Liver (tissue), 9 donors: Measurements from ENCODE around the gene ABCA12. TPM values are rescaled to one million over a fixed set of nuclear protein-coding genes. Genes with fewer than 3 reads are reported as not detected.

Source experiments
- DNase-seq: peaks from one replicate; pipeline ENCODE4 v3.0.0-alpha.2; 2017; ENCODE audit warnings: low spot score
- H3K27ac ChIP-seq, 2 donors: one replicate each; pipeline ENCODE4 v1.7.0; 2013; ENCODE audit warnings: inconsistent platforms in 2 of 2, low read length in 2 of 2, control low read depth in 1 of 2, low read depth in 1 of 2, mild to moderate bottlenecking in 1 of 2
- H3K27me3 ChIP-seq, 4 donors: one replicate each; pipeline versions ENCODE4 v1.6.1 to v1.7.0; 2013; ENCODE audit warnings: low read length in 3 of 4, inconsistent platforms in 1 of 4, mild to moderate bottlenecking in 1 of 4, moderate library complexity in 1 of 4; ENCODE audit not compliant: control insufficient read depth in 4 of 4, insufficient read depth in 4 of 4
- H3K36me3 ChIP-seq, 4 donors: one replicate each; pipeline versions ENCODE4 v1.6.1 to v1.7.0; 2013; ENCODE audit warnings: low read length in 3 of 4, mild to moderate bottlenecking in 3 of 4, low read depth in 1 of 4, moderate library complexity in 1 of 4; ENCODE audit not compliant: control insufficient read depth in 4 of 4, insufficient read depth in 3 of 4
- H3K4me1 ChIP-seq, 4 donors: one replicate each; pipeline versions ENCODE4 v1.6.1 to v1.7.0; 2013; ENCODE audit warnings: low read length in 3 of 4, mild to moderate bottlenecking in 3 of 4, moderate library complexity in 1 of 4; ENCODE audit not compliant: control insufficient read depth in 4 of 4, insufficient read depth in 4 of 4
- H3K4me3 ChIP-seq, 3 donors: one replicate each; pipeline versions ENCODE4 v1.6.1 to v1.7.0; 2013; ENCODE audit warnings: low read length in 3 of 3, control low read depth in 1 of 3, low read depth in 1 of 3, mild to moderate bottlenecking in 1 of 3
- H3K9ac ChIP-seq, 2 donors: one replicate each; pipeline ENCODE4 v1.7.0; 2013; ENCODE audit warnings: low read length in 2 of 2, mild to moderate bottlenecking in 2 of 2, moderate library complexity in 2 of 2, control low read depth in 1 of 2, low read depth in 1 of 2
- H3K9me3 ChIP-seq, 4 donors: one replicate each; pipeline versions ENCODE4 v1.6.1 to v1.7.0; 2013; ENCODE audit warnings: low read length in 3 of 4; ENCODE audit not compliant: control insufficient read depth in 4 of 4
- ATF3 ChIP-seq: IDR thresholded peaks from 2 replicates; pipeline ENCODE4 v1.6.1; 2016; ENCODE audit warnings: antibody characterized with exemption
- CTCF ChIP-seq: fragments of 150-350 bp; IDR thresholded peaks from 2 replicates; pipeline ENCODE4 v1.5.1; 2017; ENCODE audit warnings: improper control_type of control experiment, low read depth, low read length; ENCODE audit not compliant: missing input control
- EGR1 ChIP-seq, 2 donors: IDR thresholded peaks; 2 replicates each; pipeline ENCODE4 v1.6.1; 2016 to 2018; ENCODE audit warnings: antibody characterized with exemption in 2 of 2, low read depth in 2 of 2
- FOXA1 ChIP-seq: IDR thresholded peaks from 2 replicates; pipeline ENCODE4 v1.6.1; 2016; ENCODE audit warnings: antibody characterized with exemption
- FOXA2 ChIP-seq: IDR thresholded peaks from 2 replicates; pipeline ENCODE4 v1.6.1; 2016; ENCODE audit warnings: antibody characterized with exemption
- GABPA ChIP-seq, 2 donors: IDR thresholded peaks in 1 of 2; conservative IDR thresholded peaks in 1 of 2; 2 replicates each; pipeline ENCODE4 v1.6.1; 2016; ENCODE audit warnings: antibody characterized with exemption in 2 of 2, mild to moderate bottlenecking in 1 of 2, moderate library complexity in 1 of 2
- HNF4A ChIP-seq, 2 donors: conservative IDR thresholded peaks; 2 replicates each; pipeline ENCODE4 v1.6.1; 2016; ENCODE audit warnings: antibody characterized with exemption in 2 of 2, mild to moderate bottlenecking in 2 of 2
- HNF4G ChIP-seq: IDR thresholded peaks from 2 replicates; pipeline ENCODE4 v1.6.1; 2016; ENCODE audit warnings: antibody characterized with exemption
- JUND ChIP-seq, 2 donors: IDR thresholded peaks; 2 replicates each; pipeline ENCODE4 v1.6.1; 2016; ENCODE audit warnings: antibody characterized with exemption in 2 of 2
- MAX ChIP-seq: IDR thresholded peaks from 2 replicates; pipeline ENCODE4 v1.6.1; 2016; ENCODE audit warnings: antibody characterized with exemption
- NR2F2 ChIP-seq: IDR thresholded peaks from 2 replicates; pipeline ENCODE4 v1.6.1; 2016; ENCODE audit warnings: antibody characterized with exemption
- RAD21 ChIP-seq, 2 donors: IDR thresholded peaks; 2 replicates each; pipeline ENCODE4 v1.6.1; 2016; ENCODE audit warnings: antibody characterized with exemption in 2 of 2, mild to moderate bottlenecking in 2 of 2
- RXRA ChIP-seq, 2 donors: IDR thresholded peaks; 2 replicates each; pipeline ENCODE4 v1.6.1; 2017 to 2018; ENCODE audit warnings: antibody characterized with exemption in 2 of 2, mild to moderate bottlenecking in 1 of 2
- YY1 ChIP-seq: IDR thresholded peaks from 2 replicates; pipeline ENCODE4 v1.6.1; 2016; ENCODE audit warnings: antibody characterized with exemption, mild to moderate bottlenecking
- WGBS: extraction: QIAGEN DNeasy Blood & Tissue Kit; methylation state at CpG from one replicate; pipeline ENCODE4 v1.1.7; 2013; 5-methylcytosine and 5-hydroxymethylcytosine counted together
- polyA plus RNA-seq, 2 donors: library from polyadenylated mRNA; stranded (reverse) in 1 of 2; unstranded in 1 of 2; fragments of 200-250 nt in 1 of 2; fragments of >200 nt in 1 of 2; fragmentation: Nextera tagmentation in 1 of 2; extraction: Ambion mirVana in 1 of 2; gene quantifications; one replicate each; pipeline versions ENCODE4 v1.2.1 to v1.2.3, GENCODE V29; 2013 to 2015
- total RNA-seq, 2 donors: library from RNA; depleted of rRNA; stranded (reverse); fragments of >200 nt; gene quantifications; one replicate each; pipeline ENCODE4 v1.2.3, GENCODE V29; 2014
- TF ChIP-seq, protein P1 (sequence below): IDR thresholded peaks from 2 replicates; pipeline ENCODE4 v1.6.1; 2016; ENCODE audit warnings: antibody characterized with exemption, mild to moderate bottlenecking
- TF ChIP-seq, protein P2 (sequence below): IDR thresholded peaks from 2 replicates; pipeline ENCODE4 v1.6.1; 2016; ENCODE audit warnings: antibody characterized with exemption
- donor health status: healthy.
- donor health status: healthy.
- donor health status: healthy.
- donor health status: healthy.
- donor health status: healthy.

Gene ABCA12
- total and polyA plus RNA-seq, 4 donors = 0.03 TPM; not detected in 3

GRCh38 chr2:214992911-214993310, 145.5 kb downstream of the ABCA12 start:
- WGBS = 81% methylated on average over 4 of the region's 4 CpGs
- Histone ChIP-seq H3K36me3 (no peaks in the 10 kb centered on the region), H3K9ac (no peak overlapping the region), H3K27me3 (no peaks in the 10 kb centered on the region), H3K9me3 (no peaks in the 10 kb centered on the region), H3K4me1 (no peaks in the 10 kb centered on the region), H3K27ac (no peak overlapping the region), H3K4me3 (no peak overlapping the region)
- DNase-seq = no peak
- no peak for TF ChIP-seq CTCF
- no peak for TF ChIP-seq EGR1 (IDR thresholded peaks at IDR 0.05; ENCODE audit: low read depth in 2 of 2)
- TF ChIP-seq HNF4A (conservative IDR thresholded peaks at IDR 0.05) = peak in 1 of 2 donors; percentile 12
- TF ChIP-seq FOXA2 = no peak
- no peak for TF ChIP-seq FOXA1
- TF ChIP-seq, protein P1, sequence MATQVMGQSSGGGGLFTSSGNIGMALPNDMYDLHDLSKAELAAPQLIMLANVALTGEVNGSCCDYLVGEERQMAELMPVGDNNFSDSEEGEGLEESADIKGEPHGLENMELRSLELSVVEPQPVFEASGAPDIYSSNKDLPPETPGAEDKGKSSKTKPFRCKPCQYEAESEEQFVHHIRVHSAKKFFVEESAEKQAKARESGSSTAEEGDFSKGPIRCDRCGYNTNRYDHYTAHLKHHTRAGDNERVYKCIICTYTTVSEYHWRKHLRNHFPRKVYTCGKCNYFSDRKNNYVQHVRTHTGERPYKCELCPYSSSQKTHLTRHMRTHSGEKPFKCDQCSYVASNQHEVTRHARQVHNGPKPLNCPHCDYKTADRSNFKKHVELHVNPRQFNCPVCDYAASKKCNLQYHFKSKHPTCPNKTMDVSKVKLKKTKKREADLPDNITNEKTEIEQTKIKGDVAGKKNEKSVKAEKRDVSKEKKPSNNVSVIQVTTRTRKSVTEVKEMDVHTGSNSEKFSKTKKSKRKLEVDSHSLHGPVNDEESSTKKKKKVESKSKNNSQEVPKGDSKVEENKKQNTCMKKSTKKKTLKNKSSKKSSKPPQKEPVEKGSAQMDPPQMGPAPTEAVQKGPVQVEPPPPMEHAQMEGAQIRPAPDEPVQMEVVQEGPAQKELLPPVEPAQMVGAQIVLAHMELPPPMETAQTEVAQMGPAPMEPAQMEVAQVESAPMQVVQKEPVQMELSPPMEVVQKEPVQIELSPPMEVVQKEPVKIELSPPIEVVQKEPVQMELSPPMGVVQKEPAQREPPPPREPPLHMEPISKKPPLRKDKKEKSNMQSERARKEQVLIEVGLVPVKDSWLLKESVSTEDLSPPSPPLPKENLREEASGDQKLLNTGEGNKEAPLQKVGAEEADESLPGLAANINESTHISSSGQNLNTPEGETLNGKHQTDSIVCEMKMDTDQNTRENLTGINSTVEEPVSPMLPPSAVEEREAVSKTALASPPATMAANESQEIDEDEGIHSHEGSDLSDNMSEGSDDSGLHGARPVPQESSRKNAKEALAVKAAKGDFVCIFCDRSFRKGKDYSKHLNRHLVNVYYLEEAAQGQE = no peak
- TF ChIP-seq ATF3 = no peak
- TF ChIP-seq YY1 = no peak
- no peak for TF ChIP-seq GABPA (IDR thresholded peaks at IDR 0.05 in 1 of 2, conservative IDR thresholded peaks at IDR 0.05 in 1 of 2)

DNA sequence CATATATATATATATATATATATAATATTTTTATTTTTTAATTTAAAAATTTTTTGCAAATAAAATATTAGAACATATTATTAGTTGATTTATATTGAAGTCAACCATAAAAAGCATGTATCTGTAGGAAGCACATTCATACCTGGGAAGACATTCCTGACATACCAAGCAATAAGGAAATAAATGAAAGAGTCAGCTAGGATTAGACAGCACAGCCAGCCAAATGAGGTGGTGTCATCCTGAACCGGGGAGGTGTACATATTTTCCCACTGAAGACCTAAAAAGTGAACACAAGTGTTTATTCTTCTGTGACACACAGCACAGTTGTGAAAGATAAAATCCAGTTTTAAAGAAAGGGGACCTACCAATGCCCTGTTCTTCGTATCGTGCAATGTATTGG, 149.2 kb downstream of the ABCA12 start:
- TF ChIP-seq JUND (IDR thresholded peaks at IDR 0.05) (no peak), RAD21 (IDR thresholded peaks at IDR 0.05) (no peak), GABPA (IDR thresholded peaks at IDR 0.05 in 1 of 2, conservative IDR thresholded peaks at IDR 0.05 in 1 of 2) (no peak), HNF4G (no peak), FOXA2 (no peak), NR2F2 (no peak), ATF3 (no peak), HNF4A (conservative IDR thresholded peaks at IDR 0.05) (no peak), RXRA (IDR thresholded peaks at IDR 0.05) (no peak), CTCF (no peak), MAX (no peak), FOXA1 (no peak), EGR1 (IDR thresholded peaks at IDR 0.05; ENCODE audit: low read depth in 2 of 2) (no peak)
- TF ChIP-seq, protein P1 = no peak
- TF ChIP-seq, protein P2, sequence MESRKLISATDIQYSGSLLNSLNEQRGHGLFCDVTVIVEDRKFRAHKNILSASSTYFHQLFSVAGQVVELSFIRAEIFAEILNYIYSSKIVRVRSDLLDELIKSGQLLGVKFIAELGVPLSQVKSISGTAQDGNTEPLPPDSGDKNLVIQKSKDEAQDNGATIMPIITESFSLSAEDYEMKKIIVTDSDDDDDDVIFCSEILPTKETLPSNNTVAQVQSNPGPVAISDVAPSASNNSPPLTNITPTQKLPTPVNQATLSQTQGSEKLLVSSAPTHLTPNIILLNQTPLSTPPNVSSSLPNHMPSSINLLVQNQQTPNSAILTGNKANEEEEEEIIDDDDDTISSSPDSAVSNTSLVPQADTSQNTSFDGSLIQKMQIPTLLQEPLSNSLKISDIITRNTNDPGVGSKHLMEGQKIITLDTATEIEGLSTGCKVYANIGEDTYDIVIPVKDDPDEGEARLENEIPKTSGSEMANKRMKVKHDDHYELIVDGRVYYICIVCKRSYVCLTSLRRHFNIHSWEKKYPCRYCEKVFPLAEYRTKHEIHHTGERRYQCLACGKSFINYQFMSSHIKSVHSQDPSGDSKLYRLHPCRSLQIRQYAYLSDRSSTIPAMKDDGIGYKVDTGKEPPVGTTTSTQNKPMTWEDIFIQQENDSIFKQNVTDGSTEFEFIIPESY = no peak
- Histone ChIP-seq H3K9me3 (no peaks in the 10 kb centered on the region), H3K27me3 (no peaks in the 10 kb centered on the region), H3K4me1 (no peaks in the 10 kb centered on the region), H3K4me3 (no peak overlapping the region), H3K36me3 (no peaks in the 10 kb centered on the region), H3K27ac (no peak overlapping the region), H3K9ac (no peak overlapping the region)
- no peak for DNase-seq
- WGBS = 88% methylated on average over 3 of the region's 3 CpGs
